HTR-8/SVneo (cell line): ENCODE measurements around the gene SLC39A12.

Source experiments
- DNase-seq: peaks from one replicate; pipeline ENCODE4 v3.0.0; 2011; ENCODE audit warnings: low spot score, mixed read lengths; ENCODE audit not compliant: insufficient read length
- FAIRE-seq: peaks from 2 replicates; lab custom pipeline; 2011; peaks lifted over from hg19 to GRCh38; lab: Jason Lieb, UNC

The SLC39A12 gene

DNA sequence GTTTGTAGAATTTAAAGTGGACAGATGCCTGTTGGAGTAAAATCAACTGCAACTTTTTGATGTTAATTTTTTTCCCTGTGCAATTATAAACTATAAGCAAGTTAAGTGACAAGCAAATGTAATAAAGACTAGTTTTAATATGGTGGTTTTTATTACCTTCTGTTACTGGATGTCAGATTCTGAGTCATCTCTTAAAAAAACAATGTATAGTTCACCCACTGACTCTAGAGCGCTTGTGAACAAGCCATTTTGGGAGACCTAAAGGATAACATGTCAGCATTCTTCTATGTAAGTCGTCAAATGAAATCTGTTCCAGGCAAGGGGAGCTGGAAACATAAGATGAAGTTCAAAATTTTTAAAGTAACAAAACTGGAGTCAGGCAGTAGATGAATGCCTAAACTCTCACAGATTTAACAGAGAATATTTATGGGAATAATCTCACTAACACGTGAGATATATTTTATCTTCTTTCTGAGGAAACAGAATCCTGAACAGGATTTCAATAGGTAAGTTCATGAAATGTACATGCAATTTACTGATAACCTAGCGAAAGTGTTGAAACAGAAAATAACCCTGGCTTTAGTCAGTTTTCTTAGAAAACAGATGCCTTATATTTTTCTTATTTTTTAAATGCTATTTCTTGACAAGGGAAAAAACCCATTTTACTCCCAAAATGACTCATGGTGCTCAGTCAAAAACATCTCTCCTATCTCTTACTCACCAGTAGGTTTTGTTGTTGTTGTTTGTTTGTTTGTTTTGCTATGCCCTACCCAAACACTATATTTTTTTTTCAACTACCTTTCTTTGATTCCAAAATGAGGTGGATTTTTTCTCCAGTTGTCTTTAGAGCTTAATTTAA lies 91.7 kb downstream of the SLC39A12 start:
- FAIRE-seq: no peak
- DNase-seq: peak; percentile 19

- DNase-seq (peak; percentile 12), FAIRE-seq (peak; percentile 55)
Measured at GRCh38 chr10:18044976-18045720, 93.4 kb downstream of the SLC39A12 start.

GRCh38 chr10:18056583-18056982 lies 104.9 kb downstream of the SLC39A12 start:
- no peak for FAIRE-seq
- DNase-seq: no peak

DNA sequence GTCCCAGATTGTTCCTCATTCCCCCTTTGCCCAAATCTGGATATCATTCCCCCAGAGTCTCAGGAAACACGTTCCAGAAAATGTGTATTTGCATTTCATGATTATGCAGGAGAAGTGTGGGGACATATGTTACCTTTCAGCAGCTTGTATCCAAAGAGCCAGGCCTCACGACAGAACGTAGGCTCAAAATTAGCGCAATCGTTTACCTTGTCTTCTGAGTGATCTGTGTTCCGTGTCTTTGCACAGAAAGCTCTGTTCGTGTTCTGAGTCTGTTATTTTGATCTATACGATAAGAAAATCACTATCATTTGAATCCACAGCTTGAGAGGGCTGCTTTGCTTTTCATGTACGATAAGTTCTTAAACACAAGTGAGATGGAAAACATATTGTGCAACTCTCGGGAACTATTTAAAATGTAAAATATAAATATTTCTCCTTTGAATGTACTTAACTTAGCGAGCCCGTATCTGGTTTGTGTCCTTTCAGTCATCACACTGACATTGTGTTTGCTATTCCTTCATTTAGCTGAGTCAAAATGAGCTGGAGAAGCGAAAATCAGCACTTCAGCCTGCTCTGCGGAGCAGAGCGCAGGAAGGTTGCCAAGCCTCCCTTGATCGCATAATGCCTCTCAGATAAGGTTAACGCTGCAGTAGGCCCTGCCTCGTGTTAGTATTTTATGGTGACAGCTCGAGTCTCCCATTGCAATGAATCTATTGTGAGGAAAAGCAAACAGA lies 108.3 kb downstream of the SLC39A12 start:
- FAIRE-seq: no peak
- DNase-seq: no peak

DNA sequence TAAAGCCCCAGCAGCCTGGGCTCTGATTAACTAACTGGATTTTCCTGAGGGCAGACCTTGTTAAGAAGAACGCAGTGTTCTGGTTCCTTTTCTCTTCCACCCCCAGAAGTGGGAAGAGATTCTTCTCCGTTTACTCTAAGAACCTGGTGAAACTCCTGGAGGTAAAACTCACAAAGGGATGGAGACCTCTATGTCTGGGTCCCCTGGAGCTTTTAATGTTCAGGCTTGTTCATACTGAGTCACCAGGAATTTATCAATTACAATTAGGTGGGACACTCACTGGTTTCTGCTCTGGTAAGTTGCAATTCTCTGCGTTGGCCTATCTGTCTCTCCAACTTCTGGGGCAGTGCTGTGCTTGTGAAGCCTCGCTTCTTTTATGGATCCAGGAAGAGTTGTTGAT lies 115.2 kb downstream of the SLC39A12 start:
- no peak for FAIRE-seq
- no peak for DNase-seq

DNA sequence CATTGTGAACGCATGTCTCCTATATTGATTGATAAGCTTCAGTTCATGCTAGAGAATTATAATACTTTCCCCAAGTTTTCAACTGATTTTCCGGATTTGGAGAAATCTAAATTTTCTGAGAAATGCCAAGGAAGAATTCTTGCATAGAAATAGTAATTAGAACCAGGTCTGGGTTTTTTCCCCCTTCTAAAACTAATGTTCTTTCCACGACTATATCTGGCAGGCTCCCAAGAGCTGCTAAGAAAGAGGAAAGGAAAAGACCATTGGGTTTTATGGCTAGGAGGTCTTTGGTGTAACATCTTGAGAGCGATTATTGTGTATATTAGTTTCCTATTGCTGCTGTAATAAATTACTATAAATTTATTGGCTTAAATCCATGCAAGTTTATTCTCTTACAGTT lies 116.7 kb downstream of the SLC39A12 start:
- FAIRE-seq (no peak), DNase-seq (no peak)

GRCh38 chr10:18071591-18071990 lies 119.9 kb downstream of the SLC39A12 start:
- FAIRE-seq: no peak
- DNase-seq: no peak

- FAIRE-seq (no peak), DNase-seq (no peak)
Measured at GRCh38 chr10:18073314-18073713, 121.6 kb downstream of the SLC39A12 start.

- no peak for FAIRE-seq
- DNase-seq: no peak
Measured at GRCh38 chr10:18075881-18076280, 124.2 kb downstream of the SLC39A12 start.

- no peak for DNase-seq
- no peak for FAIRE-seq
Measured at GRCh38 chr10:18079665-18080295, 128.1 kb downstream of the SLC39A12 start.

GRCh38 chr10:18082381-18082780 lies 130.7 kb downstream of the SLC39A12 start:
- DNase-seq (no peak), FAIRE-seq (no peak)

GRCh38 chr10:18085855-18086254 lies 134.1 kb downstream of the SLC39A12 start:
- FAIRE-seq (no peak), DNase-seq (no peak)

- DNase-seq: no peak
- no peak for FAIRE-seq
Measured at GRCh38 chr10:18086746-18087145, 135.0 kb downstream of the SLC39A12 start.

GRCh38 chr10:18087355-18087754 lies 135.6 kb downstream of the SLC39A12 start:
- FAIRE-seq (no peak), DNase-seq (no peak)
